HEK293 (cell line): ENCODE measurements around the gene DDAH1.

ENCODE experiments used
- CTCF ChIA-PET: fragments of 350-600 bp; formaldehyde crosslinking; extraction: SDS; loops from one replicate; lab custom pipeline; 2021; ENCODE audit warnings: antibody characterized with exemption; lab: Yijun Ruan, JAX
- POLR2A ChIA-PET: fragments of 300-600 bp; formaldehyde crosslinking; extraction: SDS; loops from one replicate; lab custom pipeline; 2020; ENCODE audit warnings: antibody characterized with exemption, inconsistent platforms; lab: Yijun Ruan, JAX
- H3K27ac ChIP-seq: fragments of 200-500 bp; sonication (Bioruptor generic); 2 replicates; pipeline ENCODE4 v1.5.1; 2014; ENCODE audit warnings: low read depth, low read length, control low read depth, inconsistent platforms; ENCODE audit errors: extremely low read depth
- H3K36me3 ChIP-seq, 2 experiments: fragments of 200-500 bp in 1 of 2; sonication (Bioruptor generic) in 1 of 2; 1 replicate in 1 of 2; 2 replicates in 1 of 2; pipeline ENCODE4 v1.5.1; 2014 to 2017; ENCODE audit warnings: inconsistent platforms in 2 of 2, low read length in 2 of 2; ENCODE audit not compliant: control insufficient read depth in 2 of 2, insufficient read depth in 1 of 2
- H3K4me1 ChIP-seq: fragments of 200-500 bp; sonication (Bioruptor generic); 2 replicates; pipeline ENCODE4 v1.5.1; 2014; ENCODE audit warnings: mild to moderate bottlenecking, low read length, inconsistent platforms; ENCODE audit not compliant: control insufficient read depth, insufficient read depth
- H3K4me3 ChIP-seq: 2 replicates; pipeline ENCODE4 v1.5.1; 2011; ENCODE audit warnings: low read depth, mild to moderate bottlenecking, control low read depth, low read length, moderate library complexity
- H3K9me3 ChIP-seq: fragments of 200-500 bp; sonication (Bioruptor generic); 2 replicates; pipeline ENCODE4 v1.5.1; 2014; ENCODE audit warnings: low read depth, low read length, inconsistent platforms; ENCODE audit not compliant: control insufficient read depth, insufficient read depth
- GLI2 ChIP-seq: fragments of 450-650 bp; formaldehyde crosslinking; IDR thresholded peaks from 2 replicates; pipeline ENCODE4; 2017; ENCODE audit warnings: missing biosample characterization, missing genetic modification characterization, low read depth, borderline replicate concordance
- GLI4 ChIP-seq: fragments of 450-650 bp; formaldehyde crosslinking; IDR thresholded peaks from 2 replicates; pipeline ENCODE4 v1.5.1; 2016; ENCODE audit warnings: missing biosample characterization, missing genetic modification characterization
- GLIS2 ChIP-seq: fragments of 450-650 bp; formaldehyde crosslinking; IDR thresholded peaks from 2 replicates; pipeline ENCODE4 v1.5.1; 2016; ENCODE audit warnings: missing biosample characterization, missing genetic modification characterization
- HOXC10 ChIP-seq: sonication (generic); formaldehyde crosslinking; IDR thresholded peaks from 2 replicates; pipeline ENCODE4 v1.8.1; 2023; ENCODE audit warnings: mild to moderate bottlenecking, missing genetic modification reagents
- SP3 ChIP-seq: fragments of 450-650 bp; formaldehyde crosslinking; IDR thresholded peaks from 2 replicates; pipeline ENCODE4 v1.5.1; 2016; ENCODE audit warnings: missing biosample characterization, missing genetic modification characterization
- ZBTB8A ChIP-seq: fragments of 450-650 bp; formaldehyde crosslinking; IDR thresholded peaks from 2 replicates; pipeline ENCODE4 v1.5.1; 2016; ENCODE audit warnings: missing biosample characterization, missing genetic modification characterization
- ZNF114 ChIP-seq: fragments of 450-650 bp; formaldehyde crosslinking; IDR thresholded peaks from 2 replicates; pipeline ENCODE4 v1.5.0; 2017; ENCODE audit warnings: missing biosample characterization, missing genetic modification characterization
- ZNF350 ChIP-seq: fragments of 450-650 bp; formaldehyde crosslinking; IDR thresholded peaks from 2 replicates; pipeline ENCODE4 v1.5.0; 2017; ENCODE audit warnings: missing biosample characterization, mild to moderate bottlenecking, missing genetic modification characterization
- ZNF423 ChIP-seq: fragments of 450-650 bp; formaldehyde crosslinking; IDR thresholded peaks from 2 replicates; pipeline ENCODE4 v1.5.1; 2016; ENCODE audit warnings: missing biosample characterization, missing genetic modification characterization
- ZNF513 ChIP-seq: fragments of 450-650 bp; IDR thresholded peaks from 2 replicates; pipeline ENCODE4 v1.5.1; 2018; ENCODE audit warnings: missing biosample characterization, missing genetic modification characterization
- ZNF514 ChIP-seq: fragments of 450-650 bp; formaldehyde crosslinking; IDR thresholded peaks from 2 replicates; pipeline ENCODE4 v1.5.1; 2016; ENCODE audit warnings: missing biosample characterization, missing genetic modification characterization
- ZNF544 ChIP-seq: fragments of 450-650 bp; formaldehyde crosslinking; IDR thresholded peaks from 2 replicates; pipeline ENCODE4 v1.5.0; 2017; ENCODE audit warnings: missing biosample characterization, missing genetic modification characterization
- ZNF549 ChIP-seq: fragments of 450-650 bp; IDR thresholded peaks from 2 replicates; pipeline ENCODE4 v1.5.1; 2018; ENCODE audit warnings: missing biosample characterization, missing genetic modification characterization, mild to moderate bottlenecking, inconsistent platforms, moderate library complexity
- ZNF558 ChIP-seq: fragments of 450-650 bp; formaldehyde crosslinking; IDR thresholded peaks from 2 replicates; pipeline ENCODE4 v1.5.1; 2016; ENCODE audit warnings: missing biosample characterization, missing genetic modification characterization
- ZNF658 ChIP-seq: fragments of 450-650 bp; formaldehyde crosslinking; IDR thresholded peaks from 2 replicates; pipeline ENCODE4; 2016; ENCODE audit warnings: missing biosample characterization, missing genetic modification characterization
- ZSCAN30 ChIP-seq: fragments of 450-650 bp; IDR thresholded peaks from 2 replicates; pipeline ENCODE4 v1.5.1; 2018; ENCODE audit warnings: missing biosample characterization, mild to moderate bottlenecking, missing genetic modification characterization, moderate library complexity
- ZSCAN4 ChIP-seq: fragments of 450-650 bp; formaldehyde crosslinking; IDR thresholded peaks from 2 replicates; pipeline ENCODE4 v1.5.1; 2017; ENCODE audit warnings: missing biosample characterization, missing genetic modification characterization
- TF ChIP-seq, protein P1 (sequence below): fragments of 450-650 bp; formaldehyde crosslinking; optimal IDR thresholded peaks from 2 replicates; pipeline ENCODE3; 2016; ENCODE audit warnings: missing biosample characterization, mild to moderate bottlenecking, missing genetic modification characterization
- TF ChIP-seq, protein P2 (sequence below): fragments of 450-650 bp; formaldehyde crosslinking; IDR thresholded peaks from 2 replicates; pipeline ENCODE4 v1.5.1; 2016; ENCODE audit warnings: missing biosample characterization, missing genetic modification characterization

Gene DDAH1

GRCh38 chr1:85459290-85459689 is 5.7 kb downstream of the DDAH1 start (continued):
- TF ChIP-seq ZNF513 (tag by site-specific recombination) (no peak), ZNF658 (tag by site-specific recombination) (no peak)

- peaks cover 3% of the 10 kb centered on the region; the same call in 1 of the 2 replicates for H3K4me1 ChIP-seq
- H3K9me3 ChIP-seq: no peaks in the 10 kb centered on the region
- H3K27ac ChIP-seq: no peak overlapping the region
- CTCF ChIA-PET: interaction anchor here (1.2 kb wide), 1 partner anchor 10 kb away, joined by 3 read pairs; no protein-coding TSS in a partner anchor
- POLR2A ChIA-PET: no interaction called here
- no peaks in the 10 kb centered on the region for H3K36me3 ChIP-seq
- no peak overlapping the region for H3K4me3 ChIP-seq
- TF ChIP-seq ZSCAN4 (no peak), GLIS2 (tag by site-specific recombination) (no peak), ZSCAN30 (no peak), SP3 (no peak), ZNF114 (no peak)
- TF ChIP-seq, protein P1, sequence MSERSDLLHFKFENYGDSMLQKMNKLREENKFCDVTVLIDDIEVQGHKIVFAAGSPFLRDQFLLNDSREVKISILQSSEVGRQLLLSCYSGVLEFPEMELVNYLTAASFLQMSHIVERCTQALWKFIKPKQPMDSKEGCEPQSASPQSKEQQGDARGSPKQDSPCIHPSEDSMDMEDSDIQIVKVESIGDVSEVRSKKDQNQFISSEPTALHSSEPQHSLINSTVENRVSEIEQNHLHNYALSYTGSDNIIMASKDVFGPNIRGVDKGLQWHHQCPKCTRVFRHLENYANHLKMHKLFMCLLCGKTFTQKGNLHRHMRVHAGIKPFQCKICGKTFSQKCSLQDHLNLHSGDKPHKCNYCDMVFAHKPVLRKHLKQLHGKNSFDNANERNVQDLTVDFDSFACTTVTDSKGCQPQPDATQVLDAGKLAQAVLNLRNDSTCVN (tag by site-specific recombination): no peak
Measured at GRCh38 chr1:85454214-85454613, 10.7 kb downstream of the DDAH1 start.

DNA sequence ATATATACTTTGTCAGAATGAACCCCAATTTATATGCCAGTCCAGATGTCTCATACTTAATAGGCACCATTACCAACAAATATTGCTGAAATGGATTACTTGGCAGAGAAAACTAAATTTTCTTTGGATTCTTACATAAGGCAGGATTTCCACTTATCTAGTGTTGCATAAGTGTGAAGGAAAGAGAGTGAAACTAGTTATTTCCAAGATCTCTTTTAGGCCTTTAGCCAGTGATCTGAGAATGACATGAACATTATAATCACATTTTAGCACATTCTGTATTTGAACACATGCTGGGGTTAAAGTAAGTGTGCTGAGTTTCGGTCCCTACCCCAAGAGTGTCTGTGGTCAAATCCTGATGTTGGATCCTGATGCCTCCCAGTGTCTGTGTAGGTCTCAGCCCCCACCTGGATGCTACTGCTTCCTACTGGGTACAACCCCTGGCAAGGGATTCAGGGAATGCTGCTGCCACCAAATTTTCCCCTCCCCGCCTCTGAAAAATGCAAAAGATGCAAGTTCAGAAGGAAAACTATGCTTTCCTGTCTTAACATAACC is 11.2 kb downstream of the DDAH1 start:
- Histone ChIP-seq H3K36me3 (no peaks in the 10 kb centered on the region), H3K4me1 (peaks cover 3% of the 10 kb centered on the region; the same call in 1 of the 2 replicates)
- POLR2A ChIA-PET: interaction anchor here (1.0 kb wide), 1 partner anchor 10 kb away, joined by 4 read pairs; no protein-coding TSS in a partner anchor
- TF ChIP-seq HOXC10 (CRISPR knock-in tag): no peak
- TF ChIP-seq GLI4: no peak
- TF ChIP-seq ZNF558 (tag by site-specific recombination): no peak
- TF ChIP-seq ZNF514 (tag by site-specific recombination): no peak
- TF ChIP-seq SP3: no peak
- TF ChIP-seq, protein P2, sequence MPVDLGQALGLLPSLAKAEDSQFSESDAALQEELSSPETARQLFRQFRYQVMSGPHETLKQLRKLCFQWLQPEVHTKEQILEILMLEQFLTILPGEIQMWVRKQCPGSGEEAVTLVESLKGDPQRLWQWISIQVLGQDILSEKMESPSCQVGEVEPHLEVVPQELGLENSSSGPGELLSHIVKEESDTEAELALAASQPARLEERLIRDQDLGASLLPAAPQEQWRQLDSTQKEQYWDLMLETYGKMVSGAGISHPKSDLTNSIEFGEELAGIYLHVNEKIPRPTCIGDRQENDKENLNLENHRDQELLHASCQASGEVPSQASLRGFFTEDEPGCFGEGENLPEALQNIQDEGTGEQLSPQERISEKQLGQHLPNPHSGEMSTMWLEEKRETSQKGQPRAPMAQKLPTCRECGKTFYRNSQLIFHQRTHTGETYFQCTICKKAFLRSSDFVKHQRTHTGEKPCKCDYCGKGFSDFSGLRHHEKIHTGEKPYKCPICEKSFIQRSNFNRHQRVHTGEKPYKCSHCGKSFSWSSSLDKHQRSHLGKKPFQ: no peak
- TF ChIP-seq ZNF350 (tag by site-specific recombination): no peak
- no peak for TF ChIP-seq ZNF549
- no peak for TF ChIP-seq GLI2 (tag by site-specific recombination)
- TF ChIP-seq ZNF423: no peak
- TF ChIP-seq ZNF544 (tag by site-specific recombination): no peak
- TF ChIP-seq ZBTB8A (tag by site-specific recombination): no peak
- TF ChIP-seq, all 188 proteins: peak for 0
- no peaks in the 10 kb centered on the region for H3K9me3 ChIP-seq
- CTCF ChIA-PET: interaction anchor here (1.2 to 1.3 kb wide), 2 partner anchors 10 to 12 kb away, joined by 3 read pairs; no protein-coding TSS in a partner anchor
- H3K27ac ChIP-seq: no peak overlapping the region
- no peak overlapping the region for H3K4me3 ChIP-seq
